Right atrium auricular region (tissue), 2 donors: ENCODE results near the gene DHX38. TPM values are rescaled to one million over a fixed set of nuclear protein-coding genes. Genes with fewer than 3 reads are reported as not detected.

Source experiments
- DNase-seq: peaks from one replicate; pipeline ENCODE4 v3.0.0-alpha.2; 2019; ENCODE audit warnings: low spot score
- H3K27ac ChIP-seq, 2 donors: fragments of 200-600 bp; sonication (generic); 1 replicate in 1 of 2; 2 replicates in 1 of 2; pipeline ENCODE4 v1.5.1; 2016 to 2019
- H3K27me3 ChIP-seq, 2 donors: fragments of 200-600 bp; sonication (generic); one replicate each; pipeline versions ENCODE4 v1.5.1 to v1.6.0; 2017 to 2019
- H3K36me3 ChIP-seq: fragments of 200-600 bp; sonication (generic); one replicate; pipeline ENCODE4 v1.5.1; 2016
- H3K4me1 ChIP-seq, 2 donors: fragments of 200-600 bp; sonication (generic); one replicate each; pipeline versions ENCODE4 v1.5.1 to v1.6.0; 2017 to 2019
- H3K4me3 ChIP-seq, 2 donors: fragments of 200-600 bp; sonication (generic); 1 replicate in 1 of 2; 2 replicates in 1 of 2; pipeline ENCODE4 v1.5.1; 2017 to 2019; ENCODE audit warnings: mild to moderate bottlenecking in 1 of 2, moderate library complexity in 1 of 2
- H3K9me3 ChIP-seq, 2 donors: fragments of 200-600 bp; sonication (generic); one replicate each; pipeline ENCODE4 v1.5.1; 2019
- total RNA-seq, 2 donors: library from RNA; depleted of rRNA; stranded (reverse); fragments of >200 nt; gene quantifications; one replicate each; pipeline ENCODE4 v1.1.0, GENCODE V29; 2016
- TF ChIP-seq, protein P1 (sequence below), 2 donors: fragments of 200-600 bp; sonication (generic); IDR thresholded peaks; one replicate each; pipeline ENCODE4 v1.5.1; 2019; ENCODE audit warnings: antibody characterized with exemption in 2 of 2

Gene DHX38
- total RNA-seq, 2 donors from 2014 or later, result 34.4 to 41.6 TPM

DNA sequence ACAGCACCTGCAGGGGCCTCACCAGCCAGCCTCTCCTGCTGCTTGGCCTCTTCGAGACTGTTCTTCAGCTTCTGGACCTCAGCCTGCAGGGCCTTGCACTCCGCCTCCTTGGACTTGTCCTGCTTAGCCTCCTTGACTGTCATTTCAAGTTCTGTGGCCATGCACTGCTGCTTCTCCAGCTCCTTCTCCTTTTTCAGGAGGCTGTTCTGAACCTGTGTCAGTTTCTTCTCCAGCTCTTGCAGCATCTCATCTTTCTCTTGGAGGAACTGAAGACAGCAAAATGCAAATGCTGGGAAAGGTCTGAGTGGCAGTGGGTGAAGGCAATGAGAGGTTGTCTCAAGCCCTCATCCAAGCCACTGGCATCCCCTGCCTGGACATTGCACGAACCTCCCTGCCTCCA lies 39.1 kb downstream of the DHX38 start:
- H3K4me1 ChIP-seq, result no peaks in the 10 kb centered on the region
- H3K27me3 ChIP-seq, result no peaks in the 10 kb centered on the region
- no peaks in the 10 kb centered on the region for H3K9me3 ChIP-seq
- no peak for DNase-seq
- no peak overlapping the region for H3K4me3 ChIP-seq
- TF ChIP-seq, protein P1, sequence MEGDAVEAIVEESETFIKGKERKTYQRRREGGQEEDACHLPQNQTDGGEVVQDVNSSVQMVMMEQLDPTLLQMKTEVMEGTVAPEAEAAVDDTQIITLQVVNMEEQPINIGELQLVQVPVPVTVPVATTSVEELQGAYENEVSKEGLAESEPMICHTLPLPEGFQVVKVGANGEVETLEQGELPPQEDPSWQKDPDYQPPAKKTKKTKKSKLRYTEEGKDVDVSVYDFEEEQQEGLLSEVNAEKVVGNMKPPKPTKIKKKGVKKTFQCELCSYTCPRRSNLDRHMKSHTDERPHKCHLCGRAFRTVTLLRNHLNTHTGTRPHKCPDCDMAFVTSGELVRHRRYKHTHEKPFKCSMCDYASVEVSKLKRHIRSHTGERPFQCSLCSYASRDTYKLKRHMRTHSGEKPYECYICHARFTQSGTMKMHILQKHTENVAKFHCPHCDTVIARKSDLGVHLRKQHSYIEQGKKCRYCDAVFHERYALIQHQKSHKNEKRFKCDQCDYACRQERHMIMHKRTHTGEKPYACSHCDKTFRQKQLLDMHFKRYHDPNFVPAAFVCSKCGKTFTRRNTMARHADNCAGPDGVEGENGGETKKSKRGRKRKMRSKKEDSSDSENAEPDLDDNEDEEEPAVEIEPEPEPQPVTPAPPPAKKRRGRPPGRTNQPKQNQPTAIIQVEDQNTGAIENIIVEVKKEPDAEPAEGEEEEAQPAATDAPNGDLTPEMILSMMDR (IDR thresholded peaks at IDR 0.05), result no peak
- no peak overlapping the region for H3K27ac ChIP-seq
- H3K36me3 ChIP-seq, result no peaks in the 10 kb centered on the region

DNA sequence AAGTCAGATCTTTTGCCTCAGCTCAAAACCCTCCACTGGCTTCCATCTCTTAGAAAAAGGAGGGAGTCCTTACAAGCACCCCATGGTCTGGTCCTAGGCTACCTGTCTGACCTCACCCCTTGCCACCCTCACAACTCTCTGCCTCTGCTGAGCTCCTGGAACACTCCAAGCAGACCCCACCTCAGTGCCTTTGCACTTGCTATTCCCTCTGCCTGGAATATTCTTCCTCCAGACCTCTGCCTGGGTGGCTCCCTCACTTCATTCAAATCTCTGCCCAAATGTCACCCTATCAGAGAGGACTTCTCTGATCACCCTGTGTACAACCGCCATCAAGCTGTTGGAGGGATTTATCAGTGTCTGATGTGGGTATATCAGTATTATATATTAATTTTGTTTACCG lies 40.9 kb downstream of the DHX38 start:
- Histone ChIP-seq H3K27ac (no peak overlapping the region), H3K4me3 (no peak overlapping the region), H3K27me3 (no peaks in the 10 kb centered on the region), H3K36me3 (no peaks in the 10 kb centered on the region), H3K4me1 (no peaks in the 10 kb centered on the region), H3K9me3 (no peaks in the 10 kb centered on the region)
- DNase-seq, result no peak
- TF ChIP-seq, protein P1 (IDR thresholded peaks at IDR 0.05), result no peak

DNA sequence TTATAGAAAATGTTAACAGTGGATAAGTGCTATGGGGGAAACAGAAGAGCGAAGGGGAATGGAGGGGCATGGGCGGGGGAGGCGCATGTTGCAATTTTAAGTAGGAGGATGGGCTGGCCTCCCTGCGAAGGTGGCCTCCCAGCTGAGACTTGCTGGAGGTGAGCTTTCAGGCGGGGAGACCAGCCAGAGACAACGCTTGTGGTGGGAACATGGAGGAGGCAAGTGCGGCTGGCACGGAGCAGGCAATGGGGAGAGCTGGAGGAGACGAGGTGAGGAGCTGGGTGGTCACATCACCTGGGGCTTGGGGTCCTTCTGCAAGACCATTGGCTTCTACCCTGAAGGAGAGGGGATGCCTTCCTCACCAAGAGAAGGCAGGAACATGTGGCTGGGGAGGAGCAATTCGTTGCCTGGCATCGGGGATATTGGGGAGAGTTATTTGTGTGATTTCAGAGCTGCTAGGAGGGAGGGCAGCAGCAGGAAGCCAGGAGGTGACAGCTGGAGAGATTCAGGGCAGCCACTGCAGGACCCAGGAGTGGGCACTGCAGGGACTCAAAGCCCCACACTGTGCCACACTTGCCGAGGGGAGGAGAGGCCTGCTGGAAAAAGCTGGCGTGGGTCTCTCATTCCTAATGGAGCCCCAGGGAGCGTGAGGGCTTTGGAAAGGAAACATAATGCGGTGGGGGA lies 43.9 kb downstream of the DHX38 start:
- H3K27me3 ChIP-seq, result no peaks in the 10 kb centered on the region
- H3K4me1 ChIP-seq, result no peaks in the 10 kb centered on the region
- TF ChIP-seq, protein P1 (IDR thresholded peaks at IDR 0.05), result no peak
- no peak overlapping the region for H3K4me3 ChIP-seq
- H3K9me3 ChIP-seq, result no peaks in the 10 kb centered on the region
- H3K27ac ChIP-seq, result no peak overlapping the region
- DNase-seq, result no peak
- no peaks in the 10 kb centered on the region for H3K36me3 ChIP-seq

DNA sequence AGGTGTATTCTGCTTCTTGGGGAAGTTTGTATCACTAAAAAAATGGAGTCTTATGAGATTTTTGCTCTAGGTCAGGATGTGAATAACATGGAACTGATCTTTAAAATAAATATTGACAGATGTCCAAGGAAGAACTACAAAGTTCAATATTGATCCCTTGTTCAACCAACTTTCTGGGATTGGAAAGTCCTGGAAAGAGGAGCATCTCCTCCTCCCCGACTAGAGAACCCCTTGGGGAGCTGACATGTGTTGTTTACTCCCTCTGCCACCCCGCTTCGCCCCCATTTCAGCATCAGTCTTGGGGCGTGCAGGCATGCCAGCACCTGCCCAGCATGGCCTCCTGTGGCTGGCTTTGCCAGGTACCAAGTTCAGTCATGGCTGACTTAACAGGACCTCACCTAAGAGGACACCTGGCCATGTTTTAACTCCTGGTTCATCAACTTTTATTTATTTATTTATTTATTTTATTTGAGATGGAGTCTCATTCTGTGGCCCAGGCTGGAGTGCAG lies 44.5 kb downstream of the DHX38 start:
- H3K4me1 ChIP-seq, result no peaks in the 10 kb centered on the region
- no peaks in the 10 kb centered on the region for H3K9me3 ChIP-seq
- no peak overlapping the region for H3K27ac ChIP-seq
- TF ChIP-seq, protein P1 (IDR thresholded peaks at IDR 0.05), result no peak
- no peaks in the 10 kb centered on the region for H3K27me3 ChIP-seq
- DNase-seq, result no peak
- no peak overlapping the region for H3K4me3 ChIP-seq
- no peaks in the 10 kb centered on the region for H3K36me3 ChIP-seq

DNA sequence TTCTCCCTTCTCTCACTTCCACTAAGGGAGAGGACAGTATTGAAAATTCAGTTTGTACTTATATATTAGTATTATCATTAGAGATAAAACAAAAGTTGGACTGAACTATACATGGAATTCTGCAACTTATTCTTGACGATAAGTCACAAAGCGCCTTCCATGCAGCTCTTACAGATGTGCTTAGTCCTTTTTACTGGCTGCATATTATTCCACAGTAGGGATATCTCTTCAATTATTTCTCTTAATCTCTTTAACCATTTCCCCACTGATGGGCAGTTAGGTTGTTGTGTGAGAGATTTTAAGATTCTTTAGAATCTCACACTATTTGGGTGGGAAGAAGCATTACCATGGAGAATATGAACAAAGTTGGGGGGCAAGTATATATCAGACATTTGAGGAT lies 46.3 kb downstream of the DHX38 start:
- Histone ChIP-seq H3K4me3 (no peak overlapping the region), H3K9me3 (no peaks in the 10 kb centered on the region), H3K27me3 (no peaks in the 10 kb centered on the region), H3K36me3 (no peaks in the 10 kb centered on the region), H3K27ac (no peak overlapping the region), H3K4me1 (no peaks in the 10 kb centered on the region)
- TF ChIP-seq, protein P1 (IDR thresholded peaks at IDR 0.05), result no peak
- DNase-seq, result no peak

DNA sequence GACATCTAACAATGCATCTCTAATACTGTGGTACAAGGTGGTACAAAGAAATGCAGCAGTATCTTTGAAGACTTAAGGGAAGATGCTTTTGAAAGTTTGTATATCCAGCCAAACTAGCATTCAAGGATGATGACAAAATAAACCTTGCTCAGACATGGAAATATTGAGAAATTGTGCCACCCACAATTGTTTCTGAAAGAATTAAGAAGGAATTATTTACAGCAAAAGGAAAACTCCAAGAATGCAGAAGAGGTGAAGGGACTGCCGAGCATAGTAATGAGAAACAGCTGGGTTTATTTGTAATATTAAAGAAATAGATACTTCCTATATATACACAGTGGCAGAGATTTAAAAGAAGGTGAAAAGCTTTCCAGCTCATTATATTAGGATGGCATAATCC lies 48.8 kb downstream of the DHX38 start:
- Histone ChIP-seq H3K9me3 (no peaks in the 10 kb centered on the region), H3K27ac (no peak overlapping the region), H3K36me3 (no peaks in the 10 kb centered on the region), H3K27me3 (no peaks in the 10 kb centered on the region), H3K4me3 (no peak overlapping the region), H3K4me1 (no peaks in the 10 kb centered on the region)
- no peak for DNase-seq
- TF ChIP-seq, protein P1 (IDR thresholded peaks at IDR 0.05), result no peak
